ENCODE results near the gene SLC26A2. TPM values are rescaled to one million over a fixed set of nuclear protein-coding genes. Genes with fewer than 3 reads are reported as not detected.

The SLC26A2 gene
- total RNA-seq, 2 donors from 2014 or later, result 6.3 to 12.6 TPM

DNA sequence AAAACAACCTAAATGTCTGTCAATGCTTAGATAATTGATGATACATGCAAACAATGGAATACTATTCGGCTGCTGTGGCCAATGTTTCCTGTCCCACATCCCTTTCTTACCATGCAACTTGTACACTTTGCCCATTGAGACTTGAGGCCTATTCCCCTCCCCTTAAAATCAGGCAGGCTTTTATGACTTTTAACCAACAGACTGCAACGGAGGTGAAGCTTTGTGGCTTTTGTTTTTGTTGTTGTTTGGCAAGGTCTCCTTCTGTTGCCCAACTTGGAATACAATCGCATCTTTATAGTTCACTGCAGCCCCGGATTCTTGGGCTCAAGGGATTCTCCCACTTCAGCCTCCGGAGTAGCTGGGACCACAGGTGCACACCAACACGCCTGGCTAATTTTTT is 5.8 kb upstream of the SLC26A2 start:
- ATAC-seq (no peak), DNase-seq (no peak)
- intact Hi-C loops (cut with DNase I), result no loop called here

DNA sequence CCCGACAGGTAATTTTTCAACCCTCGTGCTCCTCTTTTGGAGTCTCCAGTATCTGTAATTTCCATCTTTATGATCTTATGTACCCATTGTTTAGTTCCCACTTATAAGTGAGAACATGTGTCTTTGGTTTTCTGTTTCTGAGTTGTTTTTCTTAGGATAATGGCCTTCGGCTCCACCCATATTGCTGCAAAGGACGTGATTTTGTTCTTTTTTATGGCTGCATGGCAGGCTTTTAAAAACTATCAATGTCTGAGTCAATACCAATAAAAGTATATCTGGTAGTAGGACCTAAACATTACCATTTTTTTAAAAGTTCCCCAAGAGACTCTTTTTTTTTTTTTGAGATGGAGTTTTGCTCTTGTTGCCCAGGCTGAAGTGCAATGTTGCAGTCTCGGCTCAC is 3.9 kb upstream of the SLC26A2 start:
- intact Hi-C loops (cut with DNase I), result no loop called here
- DNase-seq (no peak), ATAC-seq (no peak)

DNA sequence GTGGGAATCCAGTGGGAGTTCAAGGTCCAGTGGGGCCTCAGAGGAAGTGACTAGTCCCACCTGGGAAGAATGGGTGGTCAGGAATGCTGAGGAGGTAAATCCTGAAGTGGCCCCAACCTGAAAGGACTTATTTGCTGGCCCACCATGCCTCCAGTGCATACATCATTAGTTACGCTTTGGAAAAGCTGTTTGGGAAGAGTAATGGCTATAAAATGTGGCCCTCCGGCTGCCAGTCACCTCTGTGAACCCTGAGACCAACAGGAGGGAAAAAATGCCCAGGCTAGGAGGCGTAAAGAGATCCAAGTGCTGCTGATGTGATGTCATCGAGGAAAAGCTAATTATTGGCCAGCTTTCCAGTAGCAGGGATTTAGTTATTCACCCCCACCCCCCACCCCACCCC is 2.7 kb upstream of the SLC26A2 start:
- intact Hi-C loops (cut with DNase I), result no loop called here
- ATAC-seq, result no peak
- DNase-seq, result no peak

DNA sequence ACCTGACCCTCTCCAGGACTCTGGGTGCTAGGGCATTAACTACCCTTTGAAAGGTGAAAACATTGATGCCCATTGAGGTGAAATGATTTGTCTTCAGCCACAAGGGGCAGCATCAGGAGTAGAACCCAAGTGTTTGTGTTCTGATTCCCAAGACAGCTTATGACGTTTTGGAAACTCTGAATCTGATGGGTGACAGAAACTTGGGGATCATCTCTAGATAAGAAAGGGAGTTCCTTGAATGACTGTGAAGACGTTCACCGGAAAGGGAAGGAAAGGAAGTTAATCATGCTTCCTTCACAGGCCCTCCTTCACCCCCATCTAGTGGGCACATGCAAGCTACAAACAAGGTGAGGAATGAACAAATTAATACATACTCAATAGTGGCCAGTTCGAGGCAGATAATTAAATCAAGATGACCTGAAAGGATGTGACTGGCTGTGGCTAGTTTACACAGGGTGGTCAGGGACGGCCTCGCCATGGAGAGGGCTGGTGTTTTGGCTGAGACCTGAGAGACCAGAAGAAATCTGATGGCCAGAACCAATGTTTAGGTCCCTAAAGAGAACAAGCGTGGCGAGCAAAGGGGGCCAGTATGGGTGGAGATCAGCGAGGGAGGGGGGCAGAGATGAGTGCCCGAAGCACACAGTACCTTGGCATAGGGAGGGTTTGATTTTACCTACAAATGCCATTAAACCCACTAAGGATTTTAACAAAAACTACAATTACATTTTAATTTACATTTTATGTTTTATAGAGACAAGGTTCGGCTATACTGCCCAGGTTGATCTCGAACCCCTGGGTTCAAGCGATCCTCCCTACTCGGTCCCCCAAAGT is 937 bp upstream of the SLC26A2 start:
- intact Hi-C loops (cut with DNase I), result loop anchor here (2.0 to 10.0 kb wide), 3 partner anchors 103 to 325 kb away; no protein-coding TSS in a partner anchor
- ATAC-seq (peak in 1 of 2 donors; percentile 3), DNase-seq (no peak)

DNA sequence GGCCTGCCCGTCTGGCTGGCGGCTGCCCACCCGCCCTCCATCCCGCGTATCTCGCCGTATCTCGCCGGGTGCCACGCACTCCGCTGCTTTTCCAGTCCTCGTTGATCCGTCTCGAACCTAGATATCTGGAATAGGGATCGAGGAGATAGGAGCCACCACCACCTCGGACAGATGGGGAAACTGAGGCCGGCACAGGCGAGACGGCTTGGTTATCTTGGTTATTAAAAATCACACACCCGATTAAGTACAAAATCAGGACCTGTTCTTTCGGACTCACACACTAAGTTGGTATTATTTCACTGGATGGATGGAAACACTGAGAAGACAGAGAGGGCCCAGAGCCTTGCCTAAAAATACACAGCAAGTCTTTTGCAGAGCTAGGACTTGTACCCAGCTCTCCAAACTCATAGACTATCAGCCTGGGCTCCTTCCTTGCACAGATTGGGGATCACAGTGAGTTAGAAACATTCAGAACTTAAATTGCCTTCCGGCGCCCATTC is 678 bp downstream of the SLC26A2 start:
- DNase-seq (no peak), ATAC-seq (no peak)
- intact Hi-C loops (cut with DNase I), result loop anchor here (2.0 to 10.0 kb wide), 3 partner anchors 104 to 326 kb away; no protein-coding TSS in a partner anchor

DNA sequence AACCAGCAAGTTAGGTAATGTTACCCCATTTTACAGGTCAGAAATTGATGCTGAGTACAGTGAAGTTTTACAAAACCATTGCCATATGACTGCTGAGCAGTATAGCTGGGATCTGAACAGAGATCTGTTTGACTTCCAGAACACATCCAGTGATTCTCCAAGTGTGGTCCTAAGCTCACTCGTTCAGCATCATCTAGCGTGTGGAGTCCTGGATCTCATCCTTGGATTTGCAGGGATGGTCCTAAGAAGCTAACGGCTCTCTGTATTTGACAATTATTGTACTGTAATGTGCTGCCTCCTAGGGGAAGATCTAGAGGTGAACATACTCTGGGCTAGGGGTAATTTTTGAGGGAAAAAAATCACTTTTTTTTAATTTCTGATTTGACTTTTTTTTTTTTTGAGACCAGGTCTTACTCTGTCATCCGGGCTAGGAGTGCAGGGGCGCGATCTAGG is 1.4 kb downstream of the SLC26A2 start:
- ATAC-seq (no peak), DNase-seq (no peak)
- intact Hi-C loops (cut with DNase I), result loop anchor here (2.0 to 10.0 kb wide), 3 partner anchors 105 to 327 kb away; no protein-coding TSS in a partner anchor

DNA sequence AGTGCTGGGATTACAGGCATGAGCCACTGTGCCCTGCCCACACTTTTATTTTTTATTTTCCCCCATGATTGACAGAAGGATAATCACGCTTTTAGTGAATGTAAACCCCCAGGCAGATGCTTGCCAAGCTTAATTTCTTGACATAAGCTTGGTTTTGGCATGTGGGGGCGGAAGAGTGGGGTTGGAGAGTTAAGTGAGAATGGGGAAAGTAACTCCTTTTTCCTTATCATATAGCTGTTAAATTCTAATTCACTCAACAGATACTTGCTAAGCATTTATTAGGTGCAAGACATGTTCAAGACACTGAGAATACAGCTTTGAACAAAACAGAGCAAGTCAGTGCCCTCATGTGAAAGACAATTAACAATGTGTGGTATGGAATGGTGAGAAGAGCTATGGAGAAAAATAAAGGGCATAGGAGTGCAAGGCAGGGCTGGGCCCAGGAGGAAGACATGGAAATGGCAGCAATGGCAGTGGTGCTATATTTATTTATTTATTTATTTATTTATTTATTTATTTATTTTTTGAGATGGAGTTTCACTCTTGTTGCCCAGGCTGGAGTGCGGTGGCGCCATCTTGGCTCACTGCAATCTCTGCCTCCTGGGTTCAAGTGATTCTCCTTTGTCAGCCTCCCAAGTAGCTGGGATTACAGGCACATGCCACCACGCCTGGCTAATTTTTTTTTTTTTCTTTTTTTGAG is 2.2 kb downstream of the SLC26A2 start:
- DNase-seq (no peak), ATAC-seq (no peak)
- intact Hi-C loops (cut with DNase I), result loop anchor here in 1 of 2 donors (5.0 to 10.0 kb wide), 2 partner anchors 130 to 328 kb away; no protein-coding TSS in a partner anchor

DNA sequence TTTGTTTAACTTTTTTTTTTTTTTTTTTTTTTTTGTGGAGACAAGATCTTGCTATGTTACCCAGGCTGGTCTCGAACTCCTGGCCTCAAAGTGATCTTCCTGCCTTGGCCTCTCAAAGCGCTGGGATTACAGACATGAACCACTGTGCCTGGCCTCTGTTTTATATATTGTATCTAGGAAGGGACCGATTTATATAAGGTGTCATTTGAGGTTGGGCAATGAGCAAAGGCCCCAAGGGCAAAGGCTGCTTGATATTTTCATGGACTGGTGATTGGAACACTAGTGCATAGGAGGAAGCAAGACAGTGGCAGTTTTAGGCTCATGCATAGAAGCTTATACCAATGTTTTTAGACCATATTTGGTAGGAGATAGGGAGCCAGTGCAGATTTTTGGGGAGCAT is 3.2 kb downstream of the SLC26A2 start:
- no peak for ATAC-seq
- DNase-seq, result no peak
- intact Hi-C loops (cut with DNase I), result loop anchor here in 1 of 2 donors (5.0 to 10.0 kb wide), 2 partner anchors 131 to 329 kb away; no protein-coding TSS in a partner anchor

DNA sequence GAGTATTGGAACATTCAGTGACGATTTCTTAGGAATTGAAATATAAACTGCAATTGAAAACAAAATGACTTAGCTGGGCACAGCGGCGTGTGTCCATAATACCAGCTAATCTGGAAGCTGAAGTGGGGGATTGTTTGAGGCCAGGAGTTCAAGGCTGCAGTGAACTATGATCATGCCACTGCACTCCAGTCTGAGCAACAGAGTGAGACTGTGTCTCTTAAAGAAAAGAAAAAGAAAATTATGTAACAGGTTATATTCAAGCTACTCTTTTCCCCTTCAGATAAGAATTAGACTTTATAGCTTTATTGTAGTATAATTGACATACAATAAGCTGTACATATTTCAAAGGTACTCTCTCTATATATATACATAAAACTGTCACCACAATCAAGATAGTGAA is 6.4 kb downstream of the SLC26A2 start:
- intact Hi-C loops (cut with DNase I), result loop anchor here in 1 of 2 donors (10.0 kb wide), 1 partner anchor 332 kb away; no protein-coding TSS in a partner anchor
- ATAC-seq (no peak), DNase-seq (no peak)

DNA sequence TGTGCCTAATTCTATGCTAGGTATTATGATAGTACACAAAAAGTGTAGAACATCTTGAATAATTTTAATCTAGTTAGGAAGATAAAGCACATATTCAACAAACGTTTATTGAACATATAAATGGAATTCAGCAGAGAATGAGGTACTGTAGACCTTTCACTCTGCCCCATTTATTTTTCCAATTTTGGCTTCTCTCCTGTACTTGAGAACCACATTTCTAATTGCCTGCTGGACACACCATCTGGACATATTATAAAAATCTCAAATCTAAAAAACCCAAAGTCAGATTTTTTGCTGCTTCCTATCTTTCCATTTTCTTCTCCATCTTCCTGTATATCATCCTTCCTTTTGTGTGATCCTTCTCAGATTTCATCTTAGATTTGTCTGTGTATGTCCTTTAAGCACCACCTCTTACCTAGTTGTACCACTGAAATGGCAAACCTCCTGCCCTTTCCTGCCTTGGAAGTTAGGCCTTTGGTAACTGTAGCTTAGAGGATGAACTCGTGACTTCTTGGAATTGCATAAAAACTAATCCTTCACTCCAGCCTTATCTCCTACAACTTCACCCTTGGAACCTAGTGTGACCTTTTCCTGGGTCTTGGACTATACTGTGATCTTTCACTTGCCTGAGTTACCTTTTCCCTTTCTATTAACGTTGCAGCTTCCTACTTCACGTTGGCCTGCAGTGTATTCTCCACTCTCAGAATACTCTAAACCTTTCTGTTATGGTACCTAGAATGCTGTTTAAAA is 8.8 kb downstream of the SLC26A2 start:
- DNase-seq (no peak), ATAC-seq (no peak)
- intact Hi-C loops (cut with DNase I), result loop anchor here in 1 of 2 donors (10.0 kb wide), 1 partner anchor 335 kb away; no protein-coding TSS in a partner anchor

DNA sequence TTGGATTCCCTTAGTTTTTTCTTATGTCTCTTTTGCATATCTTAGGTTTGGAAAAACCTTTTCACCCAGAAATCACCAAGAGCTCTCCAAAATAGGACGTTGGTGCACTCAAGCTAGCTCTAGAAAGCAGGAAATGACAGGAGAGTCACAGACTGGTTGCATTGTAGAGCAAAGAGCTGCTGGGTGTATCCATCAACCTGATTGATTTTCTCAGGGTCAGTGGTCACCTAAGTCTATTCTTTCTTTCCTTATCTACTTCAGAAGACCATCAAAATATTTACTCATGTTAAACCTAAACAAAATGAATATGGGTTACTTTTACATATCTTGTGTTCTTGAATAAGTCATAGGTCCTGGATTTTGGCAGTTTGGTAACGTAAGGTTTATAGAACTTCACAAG is 14.9 kb downstream of the SLC26A2 start:
- ATAC-seq (no peak), DNase-seq (no peak)
- intact Hi-C loops (cut with DNase I), result no loop called here

DNA sequence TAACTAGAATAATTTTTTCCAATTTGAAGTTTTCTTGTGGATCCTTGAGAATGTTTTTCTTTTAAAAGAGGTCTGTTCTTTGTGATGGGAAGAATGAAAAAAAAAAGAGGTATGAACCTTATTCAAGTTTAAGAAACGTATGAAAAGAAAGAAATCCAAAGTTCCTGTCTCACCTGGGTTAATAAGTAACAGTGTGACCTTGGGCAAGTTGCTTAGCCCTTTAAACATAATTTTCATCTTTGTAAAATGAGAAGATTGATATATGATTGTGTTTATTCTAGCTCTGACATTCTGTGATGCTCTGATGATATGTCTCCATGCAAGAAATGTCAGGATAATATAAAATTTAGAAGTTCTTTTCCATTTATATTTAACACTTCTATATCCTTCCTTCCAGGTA is 19.3 kb downstream of the SLC26A2 start:
- intact Hi-C loops (cut with DNase I), result no loop called here
- DNase-seq (no peak), ATAC-seq (no peak)

DNA sequence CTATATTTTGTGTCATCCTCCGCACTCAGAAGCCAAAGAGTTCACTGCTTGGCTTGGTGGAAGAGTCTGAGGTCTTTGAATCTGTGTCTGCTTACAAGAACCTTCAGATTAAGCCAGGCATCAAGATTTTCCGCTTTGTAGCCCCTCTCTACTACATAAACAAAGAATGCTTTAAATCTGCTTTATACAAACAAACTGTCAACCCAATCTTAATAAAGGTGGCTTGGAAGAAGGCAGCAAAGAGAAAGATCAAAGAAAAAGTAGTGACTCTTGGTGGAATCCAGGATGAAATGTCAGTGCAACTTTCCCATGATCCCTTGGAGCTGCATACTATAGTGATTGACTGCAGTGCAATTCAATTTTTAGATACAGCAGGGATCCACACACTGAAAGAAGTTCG is 20.6 kb downstream of the SLC26A2 start:
- intact Hi-C loops (cut with DNase I), result no loop called here
- no peak for ATAC-seq
- DNase-seq, result no peak

DNA sequence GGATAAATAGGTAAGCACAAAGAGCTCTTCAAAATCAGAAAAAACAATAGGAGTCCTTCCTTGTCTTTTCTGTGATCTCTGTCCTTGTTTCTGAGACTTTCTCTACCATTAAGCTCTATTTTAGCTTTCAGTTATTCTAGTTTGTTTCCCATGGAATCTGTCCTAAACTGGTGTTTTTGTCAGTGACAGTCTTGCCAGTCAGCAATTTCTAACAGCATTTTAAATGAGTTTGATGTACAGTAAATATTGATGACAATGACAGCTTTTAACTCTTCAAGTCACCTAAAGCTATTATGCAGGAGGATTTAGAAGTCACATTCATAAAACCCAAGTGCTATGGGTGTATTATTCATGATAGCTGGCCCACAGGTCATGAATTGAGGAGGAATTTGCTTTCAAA is 21.9 kb downstream of the SLC26A2 start:
- DNase-seq (no peak), ATAC-seq (no peak)
- intact Hi-C loops (cut with DNase I), result no loop called here

DNA sequence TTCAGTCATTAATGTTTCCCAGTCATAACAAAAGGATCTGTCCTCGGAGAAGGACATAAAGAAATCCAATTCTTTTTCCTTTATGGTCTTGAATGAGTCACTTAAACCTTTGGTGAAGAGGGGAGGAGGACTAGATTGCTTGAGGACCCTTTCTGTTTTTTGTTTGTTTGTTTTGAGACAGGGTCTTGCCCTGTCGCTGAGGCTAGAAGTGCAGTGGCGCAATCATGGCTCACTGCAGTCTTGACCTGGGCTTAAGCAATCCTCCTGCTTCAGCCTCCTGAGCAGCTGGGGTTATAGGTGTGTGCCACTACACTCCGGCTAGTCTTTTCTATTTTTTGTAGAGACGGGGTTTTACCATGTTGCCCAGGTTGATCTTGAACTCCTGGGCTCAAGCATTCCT is 27.6 kb downstream of the SLC26A2 start:
- intact Hi-C loops (cut with DNase I), result no loop called here
- ATAC-seq (no peak), DNase-seq (no peak)

DNA sequence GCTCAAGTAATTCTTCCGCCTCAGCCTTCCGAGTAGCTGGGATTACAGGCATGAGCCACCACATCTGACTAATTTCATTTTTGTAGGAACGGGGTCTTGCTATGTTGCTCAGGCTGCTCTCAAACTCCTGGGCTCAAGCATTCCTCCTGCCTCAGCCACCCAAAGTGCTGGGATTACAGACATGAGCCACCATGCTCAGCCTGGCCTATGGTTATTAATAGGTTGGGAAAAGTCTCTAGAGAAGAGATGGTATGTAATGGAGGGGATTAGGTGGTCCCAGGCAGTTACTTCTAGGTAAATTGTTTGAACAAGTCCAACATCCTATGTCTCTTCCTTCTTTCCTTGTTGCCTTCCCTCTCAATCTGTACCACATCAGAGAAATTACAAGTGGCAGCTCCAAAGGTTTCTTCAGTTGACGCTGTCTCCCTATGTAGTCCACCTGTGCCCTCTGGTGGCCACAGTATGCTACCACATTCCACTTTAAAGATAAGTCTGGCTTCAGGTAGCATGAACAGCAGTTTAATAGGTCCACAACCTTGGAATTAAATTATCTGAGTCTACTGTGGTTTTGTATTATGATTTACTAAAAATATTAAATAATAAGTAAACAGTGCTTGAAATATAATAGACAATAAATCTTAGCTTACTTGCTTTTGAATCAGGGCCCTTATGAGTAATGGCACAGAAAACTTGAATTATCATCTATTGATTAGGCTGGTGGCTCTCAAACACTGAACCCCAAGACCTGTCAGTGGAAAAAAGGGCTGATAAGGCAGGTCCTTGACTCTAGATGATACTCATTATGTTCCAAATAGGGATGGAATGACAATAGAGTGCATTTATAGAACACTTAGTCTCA is 30.2 kb downstream of the SLC26A2 start:
- intact Hi-C loops (cut with DNase I), result loop anchor here in 1 of 2 donors (2.0 kb wide), 2 partner anchors 156 to 354 kb away; no protein-coding TSS in a partner anchor
- ATAC-seq (peak; percentile 82 to 85), DNase-seq (peak; percentile 77)

DNA sequence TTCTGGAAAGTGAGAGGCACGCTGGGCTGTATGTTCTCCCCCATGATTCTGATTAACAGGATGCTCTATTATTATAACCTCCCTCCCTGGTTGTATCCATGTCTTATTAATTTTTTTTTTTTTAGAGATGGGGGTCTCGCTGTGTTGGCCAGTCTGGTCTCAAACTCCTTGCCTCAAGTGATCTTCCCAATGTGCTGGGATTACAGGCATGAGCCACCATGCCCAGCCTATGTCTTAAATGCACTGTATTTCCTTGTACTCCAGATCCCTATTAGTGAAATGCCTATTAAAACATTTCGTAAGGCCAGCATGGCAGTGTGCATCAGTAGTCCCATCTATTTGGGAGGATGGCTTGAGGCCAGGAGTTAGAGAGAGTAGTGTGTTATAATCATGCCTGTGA is 32.9 kb downstream of the SLC26A2 start:
- DNase-seq (no peak), ATAC-seq (no peak)
- intact Hi-C loops (cut with DNase I), result no loop called here

Measured in left cardiac atrium (tissue), 4 donors.